PC-9 (cell line): Measurements from ENCODE around the gene MITF.

ENCODE experiments used
- EZH2 ChIP-seq: fragments of 200-600 bp; sonication (generic); IDR thresholded peaks from 2 replicates; pipeline ENCODE4 v1.8.0; 2017; ENCODE audit warnings: antibody characterized with exemption, low read depth
- TF ChIP-seq, protein P1 (sequence below): fragments of 200-600 bp; sonication (generic); conservative IDR thresholded peaks from 2 replicates; pipeline ENCODE4 v1.6.1; 2017; ENCODE audit warnings: mixed run types, antibody characterized with exemption, mild to moderate bottlenecking, moderate library complexity

DNA sequence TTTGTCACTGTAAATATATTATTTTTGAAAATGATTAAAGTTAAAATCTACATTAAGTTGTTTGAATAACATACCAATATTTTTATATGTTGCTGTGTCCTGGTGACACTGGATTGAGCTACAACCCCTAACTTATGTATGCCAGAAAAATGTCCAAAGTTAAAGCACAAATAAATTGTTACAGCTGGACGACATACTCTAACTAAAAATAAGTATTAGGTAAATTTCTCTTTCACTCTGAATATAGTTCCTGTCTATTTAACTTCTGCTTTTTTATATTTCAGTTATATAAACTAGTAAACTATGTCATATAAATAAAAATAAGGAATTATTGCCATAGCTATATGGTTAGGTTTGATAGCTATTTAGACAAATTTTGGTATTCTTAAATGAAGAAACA, 141.8 kb downstream of the MITF start:
- TF ChIP-seq EZH2 = no peak
- TF ChIP-seq, protein P1, sequence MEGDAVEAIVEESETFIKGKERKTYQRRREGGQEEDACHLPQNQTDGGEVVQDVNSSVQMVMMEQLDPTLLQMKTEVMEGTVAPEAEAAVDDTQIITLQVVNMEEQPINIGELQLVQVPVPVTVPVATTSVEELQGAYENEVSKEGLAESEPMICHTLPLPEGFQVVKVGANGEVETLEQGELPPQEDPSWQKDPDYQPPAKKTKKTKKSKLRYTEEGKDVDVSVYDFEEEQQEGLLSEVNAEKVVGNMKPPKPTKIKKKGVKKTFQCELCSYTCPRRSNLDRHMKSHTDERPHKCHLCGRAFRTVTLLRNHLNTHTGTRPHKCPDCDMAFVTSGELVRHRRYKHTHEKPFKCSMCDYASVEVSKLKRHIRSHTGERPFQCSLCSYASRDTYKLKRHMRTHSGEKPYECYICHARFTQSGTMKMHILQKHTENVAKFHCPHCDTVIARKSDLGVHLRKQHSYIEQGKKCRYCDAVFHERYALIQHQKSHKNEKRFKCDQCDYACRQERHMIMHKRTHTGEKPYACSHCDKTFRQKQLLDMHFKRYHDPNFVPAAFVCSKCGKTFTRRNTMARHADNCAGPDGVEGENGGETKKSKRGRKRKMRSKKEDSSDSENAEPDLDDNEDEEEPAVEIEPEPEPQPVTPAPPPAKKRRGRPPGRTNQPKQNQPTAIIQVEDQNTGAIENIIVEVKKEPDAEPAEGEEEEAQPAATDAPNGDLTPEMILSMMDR = no peak
